H1 (cell line): ENCODE results near the gene RARB. TPM values are rescaled to one million over a fixed set of nuclear protein-coding genes. Genes with fewer than 3 reads are reported as not detected.

Experiments used
- ATF2 ChIP-seq: IDR thresholded peaks from 2 replicates; pipeline ENCODE4 v1.6.1; 2012; ENCODE audit warnings: low read length, inconsistent platforms
- CEBPB ChIP-seq: IDR thresholded peaks from 2 replicates; pipeline ENCODE4 v1.6.1; 2012; ENCODE audit warnings: low read depth, low read length
- EGR1 ChIP-seq: IDR thresholded peaks from 2 replicates; pipeline ENCODE4 v1.6.1; 2011; ENCODE audit warnings: low read depth, low read length, borderline replicate concordance
- RBBP5 ChIP-seq: IDR thresholded peaks from 2 replicates; pipeline ENCODE4 v1.7.1; 2012; ENCODE audit warnings: low read depth, mild to moderate bottlenecking, inconsistent platforms, low read length, moderate library complexity, borderline replicate concordance
- SRF ChIP-seq: IDR thresholded peaks from 2 replicates; pipeline ENCODE4 v1.6.1; 2011; ENCODE audit warnings: mild to moderate bottlenecking, low read depth, low read length, moderate library complexity
- polyA plus RNA-seq, 7 experiments: library from polyadenylated mRNA; depleted of rRNA in 3 of 7; stranded (reverse) in 5 of 7; unstranded in 2 of 7; fragments of >200 nt in 5 of 7; fragments of 200-250 nt in 2 of 7; gene quantifications; 1 replicate in 5 of 7; 2 replicates in 1 of 7; 4 replicates in 1 of 7; pipeline versions ENCODE4 v1.2.1 to v1.2.3, GENCODE V29; 2011 to 2013; ENCODE audit warnings: missing spikeins in 2 of 7, mixed read lengths in 2 of 7
- total RNA-seq: library from RNA; stranded (reverse); fragmentation: NEBNext Ultra II Directional; extraction: Animal tissue kit (Norgen Biotek cat#: 25700); gene quantifications from 2 replicates; pipeline ENCODE4 v1.2.1, GENCODE V29; 2021

Gene RARB
- total and polyA plus RNA-seq, 2 of the 8 experiments (the other 6 are each of a cell fraction or from before 2014, with no cell fraction given), result 0.15 to 0.22 TPM

GRCh38 chr3:25473246-25473645 is 45.2 kb downstream of the RARB start (continued):
- TF ChIP-seq ATF2 (no peak), RBBP5 (no peak), EGR1 (no peak), SRF (no peak), CEBPB (no peak)
